IMR-90 (cell line): ENCODE measurements around the gene ATP5F1D.

Experiments
- CEBPB ChIP-seq: IDR thresholded peaks from 2 replicates; pipeline ENCODE4 v1.6.1; 2012; ENCODE audit warnings: low read depth, low read length, improper control_type of control experiment
- NFE2L2 ChIP-seq: fragments of 150-350 bp; IDR thresholded peaks from 2 replicates; pipeline ENCODE4 v1.6.1; 2016; ENCODE audit warnings: low read depth, mild to moderate bottlenecking, low read length
- POLR2A ChIP-seq: IDR thresholded peaks from 2 replicates; pipeline ENCODE4 v1.6.1; 2012; ENCODE audit warnings: mild to moderate bottlenecking, low read depth, low read length
- RCOR1 ChIP-seq: IDR thresholded peaks from 2 replicates; pipeline ENCODE4 v1.6.1; 2012; ENCODE audit warnings: mild to moderate bottlenecking, low read length, improper control_type of control experiment; ENCODE audit not compliant: insufficient replicate concordance
- TF ChIP-seq, protein P1 (sequence below): fragments of 150-350 bp; IDR thresholded peaks from 2 replicates; pipeline ENCODE4 v1.6.1; 2017; ENCODE audit warnings: mild to moderate bottlenecking, antibody characterized with exemption, low read length, low read depth
- TF ChIP-seq, protein P2 (sequence below): conservative IDR thresholded peaks from 2 replicates; pipeline ENCODE4 v1.5.1; 2012; ENCODE audit warnings: mild to moderate bottlenecking, low read depth, low read length, improper control_type of control experiment
- TF ChIP-seq, protein P3 (sequence below): fragments of 150-350 bp; IDR thresholded peaks from 2 replicates; pipeline ENCODE4 v1.6.1; 2016; ENCODE audit warnings: low read depth, mild to moderate bottlenecking, low read length, moderate library complexity, borderline replicate concordance

DNA sequence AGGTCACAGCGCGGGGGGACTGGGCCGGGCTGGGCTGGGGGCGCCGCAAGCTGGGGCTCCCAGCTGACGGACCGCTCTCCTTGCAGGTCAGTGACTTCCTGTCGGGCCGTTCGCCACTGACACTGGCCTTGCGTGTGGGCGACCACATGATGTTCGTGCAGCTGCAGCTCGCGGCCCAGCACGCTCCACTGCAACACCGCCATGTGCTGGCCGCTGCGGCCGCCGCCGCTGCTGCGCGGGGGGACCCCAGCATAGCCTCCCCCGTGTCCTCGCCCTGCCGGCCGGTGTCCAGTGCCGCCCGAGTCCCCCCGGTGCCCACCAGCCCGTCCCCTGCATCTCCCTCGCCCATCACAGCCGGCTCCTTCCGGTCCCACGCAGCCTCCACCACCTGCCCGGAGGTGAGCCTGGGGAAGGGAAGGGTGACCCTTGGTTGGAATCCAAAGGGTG is 12.6 kb downstream of the ATP5F1D start:
- TF ChIP-seq, protein P1, sequence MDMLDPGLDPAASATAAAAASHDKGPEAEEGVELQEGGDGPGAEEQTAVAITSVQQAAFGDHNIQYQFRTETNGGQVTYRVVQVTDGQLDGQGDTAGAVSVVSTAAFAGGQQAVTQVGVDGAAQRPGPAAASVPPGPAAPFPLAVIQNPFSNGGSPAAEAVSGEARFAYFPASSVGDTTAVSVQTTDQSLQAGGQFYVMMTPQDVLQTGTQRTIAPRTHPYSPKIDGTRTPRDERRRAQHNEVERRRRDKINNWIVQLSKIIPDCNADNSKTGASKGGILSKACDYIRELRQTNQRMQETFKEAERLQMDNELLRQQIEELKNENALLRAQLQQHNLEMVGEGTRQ, result 0 out of 2 replicates have a peak, but pooled peaks have one; percentile 6
- TF ChIP-seq, protein P2, sequence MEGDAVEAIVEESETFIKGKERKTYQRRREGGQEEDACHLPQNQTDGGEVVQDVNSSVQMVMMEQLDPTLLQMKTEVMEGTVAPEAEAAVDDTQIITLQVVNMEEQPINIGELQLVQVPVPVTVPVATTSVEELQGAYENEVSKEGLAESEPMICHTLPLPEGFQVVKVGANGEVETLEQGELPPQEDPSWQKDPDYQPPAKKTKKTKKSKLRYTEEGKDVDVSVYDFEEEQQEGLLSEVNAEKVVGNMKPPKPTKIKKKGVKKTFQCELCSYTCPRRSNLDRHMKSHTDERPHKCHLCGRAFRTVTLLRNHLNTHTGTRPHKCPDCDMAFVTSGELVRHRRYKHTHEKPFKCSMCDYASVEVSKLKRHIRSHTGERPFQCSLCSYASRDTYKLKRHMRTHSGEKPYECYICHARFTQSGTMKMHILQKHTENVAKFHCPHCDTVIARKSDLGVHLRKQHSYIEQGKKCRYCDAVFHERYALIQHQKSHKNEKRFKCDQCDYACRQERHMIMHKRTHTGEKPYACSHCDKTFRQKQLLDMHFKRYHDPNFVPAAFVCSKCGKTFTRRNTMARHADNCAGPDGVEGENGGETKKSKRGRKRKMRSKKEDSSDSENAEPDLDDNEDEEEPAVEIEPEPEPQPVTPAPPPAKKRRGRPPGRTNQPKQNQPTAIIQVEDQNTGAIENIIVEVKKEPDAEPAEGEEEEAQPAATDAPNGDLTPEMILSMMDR, result no peak
- no peak for TF ChIP-seq CEBPB
- no peak for TF ChIP-seq RCOR1
- no peak for TF ChIP-seq POLR2A
- TF ChIP-seq NFE2L2, result no peak
- TF ChIP-seq, protein P3, sequence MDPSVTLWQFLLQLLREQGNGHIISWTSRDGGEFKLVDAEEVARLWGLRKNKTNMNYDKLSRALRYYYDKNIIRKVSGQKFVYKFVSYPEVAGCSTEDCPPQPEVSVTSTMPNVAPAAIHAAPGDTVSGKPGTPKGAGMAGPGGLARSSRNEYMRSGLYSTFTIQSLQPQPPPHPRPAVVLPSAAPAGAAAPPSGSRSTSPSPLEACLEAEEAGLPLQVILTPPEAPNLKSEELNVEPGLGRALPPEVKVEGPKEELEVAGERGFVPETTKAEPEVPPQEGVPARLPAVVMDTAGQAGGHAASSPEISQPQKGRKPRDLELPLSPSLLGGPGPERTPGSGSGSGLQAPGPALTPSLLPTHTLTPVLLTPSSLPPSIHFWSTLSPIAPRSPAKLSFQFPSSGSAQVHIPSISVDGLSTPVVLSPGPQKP, result no peak
